Naive B cell (primary cell): ENCODE data around the gene NR5A1. TPM values are rescaled to one million over a fixed set of nuclear protein-coding genes. Genes with fewer than 3 reads are reported as not detected.
A peak's percentile ranks its signal among the peaks of the same experiment; 100 is the strongest.

Source experiments
- ATAC-seq, 2 donors: fragments of 150-1000 bp; cut with Tn5 transposase; 2 replicates each; pipeline ENCODE4 v1.10.0; 2021; ENCODE audit warnings: low read depth in 2 of 2, mild to moderate bottlenecking in 2 of 2, moderate library complexity in 2 of 2
- DNase-seq: peaks from one replicate; pipeline ENCODE4 v3.0.0; 2022
- H3K27ac Mint-ChIP-seq, 6 donors: one replicate each; pipeline ENCODE4 v1.8.0; 2020 to 2022; ENCODE audit warnings: mild to moderate bottlenecking in 6 of 6, mixed read lengths in 6 of 6, moderate library complexity in 5 of 6, inconsistent platforms in 2 of 6
- H3K27me3 Mint-ChIP-seq, 3 donors: one replicate each; pipeline ENCODE4 v1.8.0; 2021 to 2022; ENCODE audit warnings: mixed read lengths in 3 of 3, mild to moderate bottlenecking in 1 of 3
- H3K36me3 Mint-ChIP-seq, 2 donors: one replicate each; pipeline ENCODE4 v1.8.0; 2020 to 2022; ENCODE audit warnings: mixed read lengths in 2 of 2, inconsistent platforms in 1 of 2, mild to moderate bottlenecking in 1 of 2
- H3K4me1 Mint-ChIP-seq, 3 donors: one replicate each; pipeline ENCODE4 v1.8.0; 2020 to 2022; ENCODE audit warnings: mixed read lengths in 3 of 3, inconsistent platforms in 1 of 3, mild to moderate bottlenecking in 1 of 3, moderate library complexity in 1 of 3
- H3K4me3 Mint-ChIP-seq, 8 donors: one replicate each; pipeline ENCODE4 v1.8.0; 2020 to 2022; ENCODE audit warnings: mild to moderate bottlenecking in 8 of 8, mixed read lengths in 8 of 8, moderate library complexity in 8 of 8, inconsistent platforms in 2 of 8
- H3K9me3 Mint-ChIP-seq, 7 donors: one replicate each; pipeline ENCODE4 v1.8.0; 2020 to 2022; ENCODE audit warnings: mixed read lengths in 7 of 7, mild to moderate bottlenecking in 5 of 7, inconsistent platforms in 2 of 7, moderate library complexity in 1 of 7
- polyA plus RNA-seq, 6 donors: library from polyadenylated mRNA; unstranded; fragments of 300-500 nt; fragmentation: Illumina TruSeq; gene quantifications; one replicate each; pipeline ENCODE4 v1.2.3, GENCODE V29; 2021; ENCODE audit warnings: low read depth in 6 of 6

NR5A1 gene
- polyA plus RNA-seq, 6 donors from 2014 or later, result not detected

GRCh38 chr9:124443625-124444024 lies 63.6 kb downstream of the NR5A1 start:
- Mint-ChIP-seq H3K36me3 (peaks cover 0 to 12% of the 10 kb centered on the region in 2 donors), H3K27ac (no peak overlapping the region), H3K4me3 (no peak overlapping the region), H3K9me3 (peaks cover 0 to 32% (median 11%) of the 10 kb centered on the region in 7 donors), H3K27me3 (peaks cover 24 to 60% (median 46%) of the 10 kb centered on the region in 3 donors), H3K4me1 (peaks cover 0 to 5% (median 0%) of the 10 kb centered on the region in 3 donors)
- ATAC-seq, result no peak
- no peak for DNase-seq

GRCh38 chr9:124442826-124443225 lies 64.4 kb downstream of the NR5A1 start:
- Mint-ChIP-seq H3K36me3 (peaks cover 0 to 12% of the 10 kb centered on the region in 2 donors), H3K27me3 (peaks cover 20 to 52% (median 39%) of the 10 kb centered on the region in 3 donors), H3K9me3 (peaks cover 0 to 32% (median 11%) of the 10 kb centered on the region in 7 donors), H3K4me3 (no peak overlapping the region), H3K27ac (no peak overlapping the region), H3K4me1 (peaks cover 0 to 5% (median 0%) of the 10 kb centered on the region in 3 donors)
- ATAC-seq (no peak), DNase-seq (no peak)

DNA sequence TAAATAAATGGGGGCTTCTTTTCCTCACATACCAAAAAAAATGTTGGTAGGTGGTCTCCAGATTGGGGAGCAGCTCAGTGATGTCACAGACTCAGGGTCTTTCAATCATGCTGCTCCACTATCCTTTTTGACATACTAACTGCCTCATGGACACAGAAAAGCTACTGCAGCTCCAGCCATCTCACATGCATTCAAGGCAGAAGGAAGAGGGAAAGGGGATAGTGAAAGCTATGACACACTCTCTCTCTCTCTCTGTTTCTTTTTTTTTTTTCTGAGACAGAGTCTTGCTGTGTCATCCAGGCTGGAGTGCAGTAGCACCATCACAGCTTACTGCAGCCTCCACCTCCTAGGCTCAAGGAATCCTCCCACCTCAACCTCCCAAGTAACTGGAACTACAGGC lies 64.8 kb downstream of the NR5A1 start:
- Mint-ChIP-seq H3K4me3 (no peak overlapping the region), H3K27me3 (peaks cover 20 to 48% (median 37%) of the 10 kb centered on the region in 3 donors), H3K36me3 (peaks cover 0 to 12% of the 10 kb centered on the region in 2 donors), H3K9me3 (peaks cover 0 to 32% (median 11%) of the 10 kb centered on the region in 7 donors), H3K27ac (no peak overlapping the region), H3K4me1 (peaks cover 0 to 5% (median 0%) of the 10 kb centered on the region in 3 donors)
- no peak for DNase-seq
- no peak for ATAC-seq

DNA sequence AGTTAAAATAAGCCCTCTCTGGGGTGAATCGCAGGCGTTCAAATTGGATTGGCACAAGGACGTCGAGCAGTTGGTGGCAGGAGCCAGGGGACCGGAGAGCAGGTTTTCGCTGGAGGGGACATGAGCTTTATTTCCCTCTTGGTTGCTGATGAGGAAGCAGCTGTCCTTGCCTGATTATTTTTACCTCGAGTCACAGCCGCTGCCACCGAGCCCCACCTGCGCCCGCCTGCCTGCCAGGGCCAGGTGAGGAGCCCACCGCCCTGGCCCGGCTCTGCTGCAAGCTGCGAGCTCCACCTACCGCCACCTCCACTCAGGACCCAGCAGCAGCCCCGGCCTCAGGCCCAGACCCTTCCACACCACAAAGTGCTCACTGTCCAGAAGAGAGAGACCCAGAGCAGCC lies 65.9 kb downstream of the NR5A1 start:
- Mint-ChIP-seq H3K4me3 (no peak overlapping the region), H3K27me3 (peaks cover 20 to 37% (median 26%) of the 10 kb centered on the region in 3 donors), H3K9me3 (peaks cover 0 to 32% (median 11%) of the 10 kb centered on the region in 7 donors), H3K36me3 (peaks cover 0 to 12% of the 10 kb centered on the region in 2 donors), H3K4me1 (peaks cover 0 to 5% (median 0%) of the 10 kb centered on the region in 3 donors), H3K27ac (no peak overlapping the region)
- DNase-seq (no peak), ATAC-seq (no peak)

DNA sequence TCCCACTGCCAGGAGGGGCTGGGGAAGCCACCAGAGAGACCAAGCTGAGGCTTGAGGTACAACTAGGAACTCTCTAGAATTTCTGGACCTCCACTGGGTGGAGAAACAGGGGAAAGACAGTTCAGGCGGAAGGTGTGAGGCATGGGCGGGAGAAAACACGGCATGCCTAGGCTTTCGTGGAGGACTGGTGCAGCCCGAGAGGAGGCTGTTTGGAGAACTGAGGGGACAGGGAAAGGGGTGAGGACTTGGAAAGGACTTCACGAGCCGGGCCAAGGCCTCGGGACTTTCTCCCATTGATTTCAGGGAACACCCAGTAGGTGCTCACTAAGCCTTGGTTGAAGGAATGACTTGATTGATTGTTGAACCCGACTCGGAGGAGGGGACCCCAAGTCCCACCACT lies 66.4 kb downstream of the NR5A1 start:
- no peak overlapping the region for H3K4me3 Mint-ChIP-seq

DNA sequence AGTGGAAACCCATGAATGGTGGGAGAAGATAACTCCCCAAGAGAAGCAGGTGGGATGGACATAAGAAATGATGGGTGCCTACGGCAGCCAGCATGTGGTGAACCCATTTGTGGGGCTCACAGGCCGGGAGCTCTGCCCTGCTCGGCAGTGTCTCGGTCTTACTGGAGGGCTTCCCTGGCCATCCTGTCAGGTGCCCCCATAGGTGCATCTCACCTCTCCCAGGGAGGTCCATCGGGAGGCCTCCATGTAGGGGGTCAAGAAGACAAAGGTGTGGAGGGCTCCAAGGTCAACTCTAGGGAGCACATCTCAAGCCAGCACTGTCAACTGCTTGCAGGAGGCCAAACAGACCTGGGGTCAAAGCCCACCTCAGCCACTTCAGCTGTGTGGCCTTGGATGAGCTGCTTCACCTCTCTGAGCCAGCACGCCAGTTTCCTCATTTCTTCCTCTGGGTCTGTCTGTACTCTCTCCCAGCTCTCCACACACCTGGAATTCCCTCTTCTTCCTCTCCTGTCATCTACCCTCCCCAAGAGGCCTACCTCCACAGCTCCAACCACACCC lies 67.4 kb downstream of the NR5A1 start:
- DNase-seq, result no peak
- Mint-ChIP-seq H3K4me3 (no peak overlapping the region), H3K9me3 (peaks cover 0 to 32% (median 9%) of the 10 kb centered on the region in 7 donors), H3K27ac (no peak overlapping the region), H3K4me1 (peaks cover 0 to 5% (median 0%) of the 10 kb centered on the region in 3 donors), H3K36me3 (peaks cover 0 to 12% of the 10 kb centered on the region in 2 donors), H3K27me3 (peaks cover 14 to 37% (median 26%) of the 10 kb centered on the region in 3 donors)
- ATAC-seq, result no peak

More for the DNA sequence above, 66.4 kb downstream of the NR5A1 start:
- ATAC-seq (no peak), DNase-seq (no peak)
- Mint-ChIP-seq H3K4me1 (peaks cover 0 to 5% (median 0%) of the 10 kb centered on the region in 3 donors), H3K9me3 (peaks cover 0 to 32% (median 11%) of the 10 kb centered on the region in 7 donors), H3K27me3 (peaks cover 15 to 37% (median 26%) of the 10 kb centered on the region in 3 donors), H3K27ac (no peak overlapping the region), H3K36me3 (peaks cover 0 to 12% of the 10 kb centered on the region in 2 donors)

DNA sequence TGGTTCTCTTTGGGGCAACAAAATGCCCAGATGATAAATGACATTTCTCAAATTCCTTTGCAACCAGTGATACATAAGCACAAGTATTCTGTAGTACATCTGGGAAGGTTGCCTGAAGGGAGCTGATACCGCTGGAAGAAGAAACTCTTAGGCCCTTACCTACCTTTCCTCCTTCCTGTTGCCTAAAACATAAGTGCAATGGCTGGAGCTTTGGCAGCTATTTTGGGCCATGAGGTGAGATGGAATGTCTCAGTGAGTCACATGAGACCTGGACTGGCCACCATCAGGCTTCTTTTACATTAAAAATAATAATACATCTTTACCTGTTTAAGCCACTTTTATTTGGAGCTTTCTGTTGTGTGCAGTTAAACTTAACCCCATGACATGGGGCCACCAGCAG lies 68.1 kb downstream of the NR5A1 start:
- Mint-ChIP-seq H3K4me1 (peaks cover 0 to 5% (median 0%) of the 10 kb centered on the region in 3 donors), H3K9me3 (peaks cover 0 to 32% (median 9%) of the 10 kb centered on the region in 7 donors), H3K4me3 (no peak overlapping the region), H3K27me3 (peaks cover 14 to 40% (median 26%) of the 10 kb centered on the region in 3 donors), H3K36me3 (peaks cover 0 to 12% of the 10 kb centered on the region in 2 donors), H3K27ac (no peak overlapping the region)
- ATAC-seq (no peak), DNase-seq (no peak)

DNA sequence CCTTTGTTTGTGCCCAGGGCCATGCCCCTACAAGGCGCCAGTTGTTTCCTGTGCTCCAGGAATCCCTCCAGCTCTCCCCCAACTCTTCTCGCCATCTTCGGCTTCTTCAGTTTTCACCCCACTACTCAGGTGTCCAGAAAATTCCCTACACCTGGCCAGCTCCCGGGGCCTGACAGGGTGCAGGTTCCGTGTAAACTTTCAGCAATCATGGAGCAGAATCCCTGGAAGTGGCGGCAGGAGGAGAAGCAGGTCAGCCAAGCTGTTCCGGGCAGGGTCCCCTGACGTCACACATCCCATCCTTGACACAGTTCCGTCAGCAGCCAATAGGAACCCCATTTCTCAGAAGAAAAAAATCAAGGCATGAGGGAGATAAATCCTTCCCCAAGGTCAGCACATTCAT lies 69.1 kb downstream of the NR5A1 start:
- peaks cover 0 to 25% (median 9%) of the 10 kb centered on the region in 7 donors for H3K9me3 Mint-ChIP-seq
- peaks cover 8 to 41% (median 34%) of the 10 kb centered on the region in 3 donors for H3K27me3 Mint-ChIP-seq
- ATAC-seq (no peak), DNase-seq (no peak)
- H3K4me3 Mint-ChIP-seq, result no peak overlapping the region
- peaks cover 0 to 5% (median 0%) of the 10 kb centered on the region in 3 donors for H3K4me1 Mint-ChIP-seq
- peak overlapping the region in 1 of 6 donors; percentile 53 for H3K27ac Mint-ChIP-seq
- H3K36me3 Mint-ChIP-seq, result peaks cover 0 to 12% of the 10 kb centered on the region in 2 donors

DNA sequence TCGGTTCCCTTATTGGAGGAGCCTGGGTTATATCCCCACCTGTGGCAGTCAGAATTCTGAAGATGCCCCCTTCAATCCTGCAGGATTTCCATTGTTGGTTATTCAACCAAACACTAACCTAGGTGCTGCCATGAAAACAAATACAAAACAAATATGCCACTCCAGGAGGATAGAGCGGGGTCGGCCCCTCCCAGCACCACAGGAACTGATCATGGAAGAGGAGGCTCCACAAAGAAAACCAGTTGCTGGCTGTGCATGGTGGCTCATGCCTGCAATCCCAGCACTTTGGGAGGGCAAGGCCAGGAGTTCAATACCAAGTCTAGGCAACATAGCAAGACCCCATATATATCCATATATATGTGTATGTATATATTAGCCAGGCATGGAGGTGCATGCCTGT lies 70.1 kb downstream of the NR5A1 start:
- ATAC-seq (no peak), DNase-seq (no peak)
- peaks cover 0 to 12% of the 10 kb centered on the region in 2 donors for H3K36me3 Mint-ChIP-seq
- H3K4me1 Mint-ChIP-seq, result peaks cover 0 to 5% (median 0%) of the 10 kb centered on the region in 3 donors
- peaks cover 8 to 51% (median 34%) of the 10 kb centered on the region in 3 donors for H3K27me3 Mint-ChIP-seq
- H3K27ac Mint-ChIP-seq, result no peak overlapping the region
- H3K9me3 Mint-ChIP-seq, result peaks cover 0 to 15% (median 4%) of the 10 kb centered on the region in 7 donors
- H3K4me3 Mint-ChIP-seq, result peak overlapping the region in 1 of 8 donors; percentile 25

DNA sequence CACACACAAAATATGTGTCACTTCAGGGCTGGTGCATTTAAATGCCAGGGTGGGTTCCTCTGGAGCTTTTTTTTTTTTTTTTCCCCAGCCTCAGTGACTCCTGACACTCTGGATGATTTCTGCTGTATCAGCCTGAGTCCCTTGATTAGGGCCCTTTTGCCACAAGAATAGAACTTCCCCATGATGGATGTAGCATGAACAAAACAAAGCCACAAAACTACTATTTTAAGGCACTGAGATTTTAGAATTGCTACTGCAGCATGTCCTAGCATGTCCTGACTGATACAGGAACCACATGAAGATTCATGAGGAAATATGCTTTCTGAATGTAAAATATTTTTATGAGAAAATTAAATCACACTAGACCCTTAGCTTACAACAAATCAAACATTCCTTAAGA lies 70.9 kb downstream of the NR5A1 start:
- ATAC-seq, result no peak
- Mint-ChIP-seq H3K9me3 (peaks cover 0 to 10% (median 4%) of the 10 kb centered on the region in 7 donors), H3K36me3 (peaks cover 0 to 12% of the 10 kb centered on the region in 2 donors), H3K4me3 (no peak overlapping the region), H3K27me3 (peaks cover 4 to 44% (median 28%) of the 10 kb centered on the region in 3 donors), H3K4me1 (peaks cover 0 to under 1% (median 0%) of the 10 kb centered on the region in 3 donors), H3K27ac (no peak overlapping the region)
- DNase-seq, result no peak

Other genes starting within 250 kb of the NR5A1 start
- gene NEK6, start 249.4 kb downstream of the NR5A1 start, polyA plus RNA-seq, result 10 to 100 TPM in 2 of 6 donors, 1 to 10 TPM in 4; 4.5 to 15.2 (median 8.0) TPM
- 100 to 1,000 TPM; 161 to 213 (median 179) TPM for gene PSMB7, start 92.0 kb downstream of the NR5A1 start, polyA plus RNA-seq
- gene ADGRD2, start 56.9 kb downstream of the NR5A1 start, polyA plus RNA-seq, result not detected